Limb (tissue), 2 donors: ENCODE results near the gene OPRL1.

Source experiments
- DNase-seq, 2 donors: peaks; one replicate each; pipeline ENCODE4 v3.0.0-alpha.2; 2016; ENCODE audit errors: extremely low spot score in 2 of 2

The OPRL1 gene

DNA sequence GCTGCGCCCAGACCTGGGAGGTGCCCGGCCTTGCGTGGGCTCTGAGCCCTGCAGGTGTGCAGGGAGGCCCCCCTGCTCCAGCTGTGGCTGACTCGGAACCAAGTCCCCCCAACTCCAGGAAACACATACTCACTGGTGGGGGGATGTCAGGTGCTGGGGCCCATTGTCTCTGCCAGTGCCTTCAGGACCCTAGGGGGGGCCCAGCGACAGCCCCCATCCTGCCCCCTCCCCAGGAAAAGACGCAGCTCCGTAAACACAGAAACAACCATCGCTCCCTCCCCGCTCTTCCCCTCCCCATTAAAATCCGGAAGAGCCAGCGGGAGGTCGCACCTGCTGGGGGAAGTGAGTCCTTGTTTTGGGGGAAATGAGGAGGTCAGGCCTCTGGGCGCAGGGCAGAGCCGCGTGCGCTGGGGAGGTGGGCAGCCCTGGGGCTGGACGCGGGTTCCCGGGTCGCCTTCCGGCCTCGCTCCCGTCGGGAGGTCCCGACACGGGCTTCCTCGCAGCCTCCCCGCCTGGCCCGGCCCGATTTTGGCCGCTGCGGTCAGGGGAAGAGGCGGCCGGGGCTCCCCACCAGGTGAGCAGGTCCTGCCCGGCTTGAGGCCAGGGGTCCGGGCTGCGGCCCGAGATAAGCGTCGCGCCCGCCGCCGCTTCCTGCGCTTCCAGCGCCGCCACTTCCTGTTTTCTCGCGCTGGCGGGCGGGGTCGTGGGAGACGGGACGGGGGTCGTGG, 37.7 kb upstream of the OPRL1 start:
- DNase-seq: no peak

GRCh38 chr20:64043768-64044167, 36.1 kb upstream of the OPRL1 start:
- DNase-seq: no peak

DNA sequence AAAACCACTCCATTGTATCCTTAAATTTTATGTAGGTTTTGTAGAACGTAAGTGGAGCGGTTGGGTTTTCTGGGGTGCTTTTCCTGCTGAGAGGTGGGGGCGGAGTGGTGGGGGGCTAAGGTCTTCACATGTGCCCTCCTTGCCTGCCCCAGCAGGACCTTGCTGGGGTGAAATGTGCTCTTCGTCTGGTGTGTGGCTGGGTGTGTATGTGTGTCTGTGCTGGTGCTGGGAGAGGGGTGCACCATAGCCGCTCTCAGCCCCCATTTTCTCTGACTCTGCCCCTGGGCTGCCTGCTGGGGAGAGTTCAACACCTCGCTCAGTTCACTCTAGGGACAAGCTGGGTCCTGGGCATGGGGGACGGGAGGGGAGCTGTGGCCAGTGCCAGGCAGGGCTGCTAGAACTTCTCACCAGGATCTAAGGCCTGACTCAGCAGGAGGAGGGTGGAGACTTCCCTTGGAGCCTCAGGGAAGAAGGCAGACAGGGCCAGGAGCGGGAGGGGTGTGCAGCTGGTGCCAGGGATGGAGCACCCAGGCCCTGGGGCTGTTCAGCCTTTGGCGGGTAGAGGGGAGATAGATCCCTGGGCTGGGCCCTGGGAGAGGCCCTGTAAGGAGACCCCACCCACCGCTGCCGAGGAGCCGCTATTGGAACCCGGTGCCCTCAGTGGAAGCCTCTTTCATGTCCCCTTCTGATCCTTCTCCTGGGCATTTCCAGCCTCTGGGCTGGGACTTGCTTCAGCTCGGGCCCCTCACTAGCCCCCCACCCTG, 35.2 kb upstream of the OPRL1 start:
- no peak for DNase-seq

DNA sequence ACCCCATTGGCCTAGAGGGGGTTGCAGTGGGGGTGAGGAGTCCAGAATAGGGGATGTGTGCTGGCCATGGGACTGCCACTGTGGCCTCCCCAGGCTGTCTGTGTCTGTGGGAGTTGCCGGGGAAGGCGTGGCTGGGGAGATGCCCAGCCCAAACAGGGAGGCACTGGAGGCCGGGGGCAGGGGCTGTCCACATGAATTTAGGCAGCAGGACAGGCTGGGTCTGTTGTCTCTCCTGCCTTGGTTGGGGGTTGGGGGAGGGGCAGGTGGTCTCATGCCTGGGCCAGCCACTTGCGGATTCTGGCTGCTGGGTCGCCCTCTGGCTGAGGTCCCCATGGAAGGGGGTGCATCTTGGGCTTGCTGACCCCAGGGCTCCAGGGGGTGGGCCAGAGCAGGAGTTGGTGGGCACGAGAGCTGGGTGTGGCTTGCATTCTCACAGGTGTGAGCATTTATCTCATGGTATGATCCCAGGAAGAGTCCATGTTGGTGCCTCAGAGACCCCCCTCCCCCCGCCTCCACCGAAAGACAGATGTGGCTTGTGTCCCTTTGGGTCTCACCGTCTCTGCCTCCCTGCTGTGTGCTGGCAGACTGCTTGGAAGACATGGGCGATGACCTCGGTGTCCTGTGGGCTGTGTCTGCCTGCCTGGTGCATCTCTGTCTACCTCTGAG, 34.4 kb upstream of the OPRL1 start:
- DNase-seq: no peak

- DNase-seq: no peak
Observed at GRCh38 chr20:64047046-64047389, 32.9 kb upstream of the OPRL1 start.

GRCh38 chr20:64047968-64048401, 31.9 kb upstream of the OPRL1 start:
- DNase-seq: no peak

GRCh38 chr20:64048402-64049044, 31.4 kb upstream of the OPRL1 start:
- peak in 1 of 2 donors; percentile 53 for DNase-seq

GRCh38 chr20:64049060-64049877, 30.6 kb upstream of the OPRL1 start, which contains the start of gene SOX18:
Gene SOX18, minus strand, starts transcription at chr20:64049639. Its CDS starts 123 bp downstream, at chr20:64049516.
- DNase-seq: peak in 1 of 2 donors; percentile 51

GRCh38 chr20:64049878-64050260, 30.0 kb upstream of the OPRL1 start:
- peak in 1 of 2 donors; percentile 47 for DNase-seq

DNA sequence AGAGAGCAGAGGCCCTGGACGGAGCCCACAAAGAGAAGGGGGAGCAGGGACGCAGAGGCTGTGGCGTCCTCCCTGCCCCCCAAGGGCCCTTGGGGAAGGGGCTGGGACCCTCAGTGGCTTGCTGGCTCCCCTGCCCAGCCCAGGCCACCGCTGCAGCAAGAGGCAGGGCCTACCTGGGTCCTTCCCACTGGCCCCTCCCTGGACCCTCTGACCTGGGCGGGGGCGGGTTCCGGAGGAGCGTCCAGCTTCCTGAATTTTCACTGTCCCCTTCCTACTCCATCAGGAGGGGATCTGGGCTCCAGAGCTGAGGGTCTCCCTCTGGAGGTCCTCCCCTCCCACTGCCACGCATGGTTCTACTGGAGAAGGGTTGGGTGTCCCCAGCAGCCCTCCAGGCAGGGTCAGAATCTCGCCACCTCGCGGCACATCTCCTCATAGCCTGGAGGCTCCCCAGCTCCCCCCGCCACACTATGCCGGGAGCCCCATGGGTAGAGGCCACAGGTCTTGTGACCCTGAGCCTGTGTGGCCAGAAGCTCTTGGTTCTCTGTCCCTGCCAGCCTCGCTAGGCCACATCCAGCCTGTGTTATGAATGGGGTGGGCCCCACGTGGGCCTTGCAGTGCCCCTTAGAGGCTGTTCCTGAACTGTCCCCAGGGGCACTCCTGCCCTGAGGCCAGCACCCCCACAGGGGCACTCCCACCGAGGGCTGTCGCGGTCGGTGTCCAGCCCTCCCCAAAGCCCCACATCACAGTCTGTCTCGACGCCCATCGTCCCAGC, 29.4 kb upstream of the OPRL1 start:
- no peak for DNase-seq

DNA sequence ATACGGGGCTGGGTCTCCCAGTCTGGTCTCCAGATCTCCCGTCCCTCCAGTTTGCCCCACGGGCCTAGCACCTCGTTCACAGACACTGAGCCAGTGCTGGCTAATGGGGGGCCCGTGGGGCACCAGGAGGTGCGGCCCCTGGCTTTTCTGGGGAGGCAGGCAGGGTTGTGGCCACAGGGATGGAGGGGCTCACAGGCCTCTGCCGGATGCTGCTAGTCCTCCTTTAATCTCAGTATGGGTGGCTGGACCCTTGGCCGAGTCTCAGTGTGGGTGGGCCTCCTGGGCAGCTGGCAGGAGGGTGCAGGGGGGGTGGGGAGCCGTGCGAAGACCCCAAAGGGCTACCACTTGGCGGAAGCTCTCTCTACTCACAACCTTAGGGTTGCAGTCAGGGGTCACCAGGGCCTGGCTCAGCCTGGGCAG, 28.8 kb upstream of the OPRL1 start:
- DNase-seq: no peak

- DNase-seq: no peak
Observed at GRCh38 chr20:64051561-64052325, 28.1 kb upstream of the OPRL1 start.

GRCh38 chr20:64052326-64052722, 27.6 kb upstream of the OPRL1 start:
- no peak for DNase-seq

DNA sequence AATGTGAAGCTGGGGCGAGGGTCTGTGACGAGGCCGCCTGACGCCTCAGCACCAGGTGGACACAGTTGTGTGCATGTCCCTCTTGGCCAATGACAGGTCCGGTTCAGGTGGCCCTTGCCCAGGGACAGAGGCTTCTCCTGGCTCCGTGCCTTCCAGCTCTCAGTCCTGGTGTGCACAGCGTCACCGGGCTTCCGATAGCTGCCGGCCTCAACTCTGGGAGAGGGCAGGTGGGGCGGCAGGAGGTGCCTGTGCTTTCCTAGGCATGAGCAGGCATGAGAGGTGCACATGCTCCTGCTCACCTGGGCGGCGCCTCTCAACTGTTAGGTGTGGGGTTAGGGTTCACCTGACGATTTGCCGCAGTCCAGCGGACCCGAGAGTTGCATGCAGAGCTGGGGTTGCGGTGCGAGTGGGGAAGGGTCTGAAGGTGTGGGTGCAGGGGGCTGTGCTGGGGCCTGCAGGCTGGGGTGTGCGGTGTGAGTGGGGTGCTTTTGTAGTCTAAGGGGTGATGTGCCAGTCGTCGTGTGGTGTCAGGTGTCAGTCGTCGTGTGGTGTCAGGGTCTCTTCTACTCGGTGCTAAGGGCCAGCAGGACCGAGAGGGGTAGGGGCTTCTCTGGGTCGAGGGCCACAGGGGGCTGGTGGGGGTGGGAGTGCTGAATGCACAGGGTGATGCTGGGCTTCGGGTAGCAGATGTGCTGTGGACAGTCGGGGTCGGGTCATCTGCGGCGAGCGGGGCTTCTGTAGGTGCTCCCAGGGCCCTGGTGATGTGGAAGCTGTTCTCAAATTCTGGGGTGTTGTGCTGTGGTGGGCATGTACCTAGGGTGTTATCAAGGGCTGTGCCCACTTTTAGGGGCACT, 26.7 kb upstream of the OPRL1 start:
- no peak for DNase-seq

GRCh38 chr20:64053841-64054661, 25.8 kb upstream of the OPRL1 start:
- DNase-seq: peak; percentile 62 to 70

GRCh38 chr20:64055396-64055892, 24.4 kb upstream of the OPRL1 start:
- no peak for DNase-seq

DNA sequence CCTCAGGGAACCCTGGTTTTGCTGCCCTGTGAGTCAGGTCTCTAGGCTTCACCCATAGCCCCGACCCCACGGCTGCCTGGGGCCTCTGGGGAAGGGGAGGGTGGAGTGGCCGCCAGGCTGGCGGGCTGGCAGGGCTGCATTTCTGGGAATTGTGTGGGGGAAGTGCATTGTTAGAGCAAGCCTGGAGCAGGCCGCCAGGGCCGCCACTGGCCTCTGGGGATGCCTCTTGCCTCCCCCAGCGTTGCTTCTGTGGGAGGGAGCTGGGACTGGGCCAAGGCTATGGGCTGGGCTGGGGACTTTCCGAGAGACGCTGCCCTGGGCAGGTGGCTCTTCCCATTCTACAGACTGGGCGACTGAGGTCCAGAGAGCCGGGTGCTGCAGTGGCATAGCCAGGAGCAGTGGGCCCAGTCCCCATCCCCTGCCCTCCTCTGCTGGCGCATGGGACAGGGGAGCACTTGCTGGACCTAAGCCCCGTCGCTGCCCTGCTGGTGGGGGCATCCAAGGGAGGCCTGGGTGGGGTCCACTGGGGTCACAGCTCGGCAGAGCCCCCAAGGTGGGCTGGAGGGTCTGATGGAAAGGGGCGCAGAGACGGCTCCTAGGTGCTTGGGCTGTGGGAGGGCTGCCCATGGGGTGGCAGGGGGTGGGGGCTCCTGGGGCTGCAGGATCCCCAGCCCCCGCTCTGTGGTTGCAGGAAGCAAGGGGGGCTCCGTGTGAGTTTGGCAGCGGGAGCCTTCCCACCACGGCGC, 23.8 kb upstream of the OPRL1 start:
- DNase-seq: no peak
